PFSK-1 (cell line): ENCODE data around the gene NFIA.

Experiments used
- FOXP2 ChIP-seq: optimal IDR thresholded peaks from 2 replicates; pipeline ENCODE3; 2011; ENCODE audit warnings: borderline replicate concordance, control low read depth, inconsistent platforms; ENCODE audit not compliant: insufficient read depth; ENCODE audit errors: extremely low read length, extremely low read depth
- POLR2AphosphoS5 ChIP-seq: IDR thresholded peaks from 2 replicates; pipeline ENCODE4 v1.6.1; 2012; ENCODE audit warnings: low read depth, mild to moderate bottlenecking, control low read depth, low read length, moderate library complexity
- REST ChIP-seq, 2 experiments: IDR thresholded peaks; 2 replicates each; pipeline versions ENCODE4 v1.6.1 to v1.8.0; 2011 to 2012; ENCODE audit warnings: low read depth in 2 of 2, low read length in 2 of 2, control low read depth in 1 of 2, inconsistent platforms in 1 of 2, mild to moderate bottlenecking in 1 of 2, moderate library complexity in 1 of 2; ENCODE audit not compliant: insufficient read depth in 1 of 2
- SIN3A ChIP-seq: IDR thresholded peaks from 2 replicates; pipeline ENCODE4 v1.6.1; 2012; ENCODE audit warnings: mild to moderate bottlenecking, low read length, moderate library complexity, borderline replicate concordance; ENCODE audit not compliant: insufficient read depth
- TAF1 ChIP-seq: IDR thresholded peaks from 2 replicates; pipeline ENCODE4 v1.6.1; 2012; ENCODE audit warnings: low read length, control low read depth, borderline replicate concordance; ENCODE audit not compliant: insufficient read depth

The NFIA gene

GRCh38 chr1:61085206-61085982, 3.0 kb downstream of the NFIA start:
- TF ChIP-seq TAF1 (no peak), POLR2AphosphoS5 (no peak), SIN3A (no peak), REST (IDR thresholded peaks at IDR 0.05; ENCODE audit: insufficient read depth in 1 of 2, low read depth in 2 of 2, low read length in 2 of 2) (no peak), FOXP2 (no peak)

- TF ChIP-seq SIN3A, result no peak
- no peak for TF ChIP-seq REST (IDR thresholded peaks at IDR 0.05; ENCODE audit: insufficient read depth in 1 of 2, low read depth in 2 of 2, low read length in 2 of 2)
- no peak for TF ChIP-seq FOXP2
- TF ChIP-seq TAF1, result no peak
- no peak for TF ChIP-seq POLR2AphosphoS5
Measured at GRCh38 chr1:61085983-61086644, 3.8 kb downstream of the NFIA start.

GRCh38 chr1:61087571-61087970, 5.2 kb downstream of the NFIA start:
- TF ChIP-seq POLR2AphosphoS5, result no peak
- TF ChIP-seq FOXP2, result no peak
- TF ChIP-seq SIN3A, result no peak
- TF ChIP-seq REST (IDR thresholded peaks at IDR 0.05; ENCODE audit: insufficient read depth in 1 of 2, low read depth in 2 of 2, low read length in 2 of 2), result no peak
- TF ChIP-seq TAF1, result no peak

- TF ChIP-seq TAF1 (no peak), REST (IDR thresholded peaks at IDR 0.05; ENCODE audit: insufficient read depth in 1 of 2, low read depth in 2 of 2, low read length in 2 of 2) (no peak), POLR2AphosphoS5 (no peak), SIN3A (no peak), FOXP2 (no peak)
Measured at GRCh38 chr1:61088163-61088974, 6.0 kb downstream of the NFIA start.
